GM18873 (cell line): ENCODE data around the gene MTMR10.

Experiments
- ATAC-seq: cut with Tn5 transposase; IDR thresholded peaks from one replicate; pipeline ENCODE4 v1.9.1; 2021; ENCODE audit warnings: mild to moderate bottlenecking, moderate library complexity, moderate number of reproducible peaks; ENCODE audit not compliant: unreplicated experiment, low FRiP score

Gene MTMR10

GRCh38 chr15:31016446-31016915 is 25.1 kb upstream of the MTMR10 start:
- ATAC-seq: no peak

- no peak for ATAC-seq
These were observed 23.1 kb upstream of the MTMR10 start for GRCh38 chr15:31014608-31014925.

- ATAC-seq: no peak
These were observed 22.6 kb upstream of the MTMR10 start for GRCh38 chr15:31013863-31014607.

- no peak for ATAC-seq
These were observed 21.0 kb upstream of the MTMR10 start for GRCh38 chr15:31012455-31012854.

- no peak for ATAC-seq
These were observed 18.6 kb upstream of the MTMR10 start for GRCh38 chr15:31010036-31010435.

GRCh38 chr15:31005660-31006059 is 14.2 kb upstream of the MTMR10 start:
- no peak for ATAC-seq

GRCh38 chr15:31004220-31004733 is 12.8 kb upstream of the MTMR10 start:
- ATAC-seq: peak; percentile 79

- ATAC-seq: no peak
These were observed 10.3 kb upstream of the MTMR10 start for GRCh38 chr15:31001702-31002101.

- no peak for ATAC-seq
These were observed 8.3 kb upstream of the MTMR10 start for GRCh38 chr15:30999729-31000128.

GRCh38 chr15:30997270-30997669 is 5.8 kb upstream of the MTMR10 start:
- ATAC-seq: no peak

- ATAC-seq: no peak
These were observed 929 bp upstream of the MTMR10 start for GRCh38 chr15:30992249-30992864.

- ATAC-seq: no peak
These were observed 778 bp downstream of the MTMR10 start for GRCh38 chr15:30990446-30991254.

- ATAC-seq: no peak
These were observed 1.4 kb downstream of the MTMR10 start for GRCh38 chr15:30990036-30990435.

- ATAC-seq: no peak
These were observed 6.3 kb downstream of the MTMR10 start for GRCh38 chr15:30985081-30985531.

GRCh38 chr15:30984542-30984941 is 6.9 kb downstream of the MTMR10 start:
- ATAC-seq: no peak

- no peak for ATAC-seq
These were observed 7.3 kb downstream of the MTMR10 start for GRCh38 chr15:30984118-30984517.

GRCh38 chr15:30979457-30979856 is 12.0 kb downstream of the MTMR10 start:
- ATAC-seq: no peak

GRCh38 chr15:30978328-30978727 is 13.1 kb downstream of the MTMR10 start:
- ATAC-seq: no peak

- no peak for ATAC-seq
These were observed 17.3 kb downstream of the MTMR10 start for GRCh38 chr15:30974112-30974511.

GRCh38 chr15:30973379-30973778 is 18.0 kb downstream of the MTMR10 start:
- ATAC-seq: no peak

GRCh38 chr15:30969724-30970123 is 21.7 kb downstream of the MTMR10 start:
- no peak for ATAC-seq
